Muscle of arm (tissue), 14 donors: ENCODE results near the gene HPGD. TPM values are rescaled to one million over a fixed set of nuclear protein-coding genes. Genes with fewer than 3 reads are reported as not detected.

Source experiments
- DNase-seq: peaks from one replicate; pipeline ENCODE4 v3.0.0-alpha.2; 2013
- long read RNA-seq, 11 donors: transcript quantifications; one replicate each; lab custom pipeline, GENCODE V29; 2026
- polyA plus RNA-seq, 12 donors: library from polyadenylated mRNA; unstranded; fragments of 120-200 nt; gene quantifications; one replicate each; pipeline ENCODE4 v1.2.1, GENCODE V29; 2013; ENCODE audit not compliant: insufficient read length in 12 of 12

Gene HPGD
- 10 to 100 TPM in 3 of 12 donors, 1 to 10 TPM in 8, not detected in 1; 5.1 to 23.0 (median 8.4) TPM for polyA plus RNA-seq
- long read RNA-seq, donor 1, transcript HPGD-202 (7 exons, 3,027 nt): major isoform, 19 of 36 reads
- long read RNA-seq, donor 1, partial matches to known transcripts: 12 of 36 reads
- long read RNA-seq, donor 1, other reads (novel, unspliced or antisense): 0 of 36 reads
- long read RNA-seq, donor 2, transcript HPGD-202 (7 exons, 3,027 nt): major isoform, 5 of 5 reads
- long read RNA-seq, donor 2, partial matches to known transcripts: 0 of 5 reads
- long read RNA-seq, donor 2, other reads (novel, unspliced or antisense): 0 of 5 reads
- long read RNA-seq, donor 3, partial matches to known transcripts: 0 of 1 reads
- long read RNA-seq, donor 3, other reads (novel, unspliced or antisense): 0 of 1 reads
- long read RNA-seq, donor 4, partial matches to known transcripts: 0 of 1 reads
- long read RNA-seq, donor 4, other reads (novel, unspliced or antisense): 0 of 1 reads
- long read RNA-seq, donor 5, transcript HPGD-202 (7 exons, 3,027 nt): major isoform, 7 of 8 reads
- long read RNA-seq, donor 5, partial matches to known transcripts: 0 of 8 reads
- long read RNA-seq, donor 5, other reads (novel, unspliced or antisense): 0 of 8 reads
- long read RNA-seq, donor 6, partial matches to known transcripts: 0 of 2 reads
- long read RNA-seq, donor 6, other reads (novel, unspliced or antisense): 0 of 2 reads
- long read RNA-seq, donor 7, partial matches to known transcripts: 0 of 2 reads
- long read RNA-seq, donor 7, other reads (novel, unspliced or antisense): 0 of 2 reads
- long read RNA-seq, donor 8, partial matches to known transcripts: 0 of 4 reads
- long read RNA-seq, donor 8, other reads (novel, unspliced or antisense): 0 of 4 reads
- long read RNA-seq, donor 9, partial matches to known transcripts: 0 of 3 reads
- long read RNA-seq, donor 9, other reads (novel, unspliced or antisense): 0 of 3 reads
- long read RNA-seq, donor 10, partial matches to known transcripts: 0 of 3 reads
- long read RNA-seq, donor 10, other reads (novel, unspliced or antisense): 0 of 3 reads
- long read RNA-seq, donor 11, partial matches to known transcripts: 0 of 2 reads
- long read RNA-seq, donor 11, other reads (novel, unspliced or antisense): 0 of 2 reads

DNA sequence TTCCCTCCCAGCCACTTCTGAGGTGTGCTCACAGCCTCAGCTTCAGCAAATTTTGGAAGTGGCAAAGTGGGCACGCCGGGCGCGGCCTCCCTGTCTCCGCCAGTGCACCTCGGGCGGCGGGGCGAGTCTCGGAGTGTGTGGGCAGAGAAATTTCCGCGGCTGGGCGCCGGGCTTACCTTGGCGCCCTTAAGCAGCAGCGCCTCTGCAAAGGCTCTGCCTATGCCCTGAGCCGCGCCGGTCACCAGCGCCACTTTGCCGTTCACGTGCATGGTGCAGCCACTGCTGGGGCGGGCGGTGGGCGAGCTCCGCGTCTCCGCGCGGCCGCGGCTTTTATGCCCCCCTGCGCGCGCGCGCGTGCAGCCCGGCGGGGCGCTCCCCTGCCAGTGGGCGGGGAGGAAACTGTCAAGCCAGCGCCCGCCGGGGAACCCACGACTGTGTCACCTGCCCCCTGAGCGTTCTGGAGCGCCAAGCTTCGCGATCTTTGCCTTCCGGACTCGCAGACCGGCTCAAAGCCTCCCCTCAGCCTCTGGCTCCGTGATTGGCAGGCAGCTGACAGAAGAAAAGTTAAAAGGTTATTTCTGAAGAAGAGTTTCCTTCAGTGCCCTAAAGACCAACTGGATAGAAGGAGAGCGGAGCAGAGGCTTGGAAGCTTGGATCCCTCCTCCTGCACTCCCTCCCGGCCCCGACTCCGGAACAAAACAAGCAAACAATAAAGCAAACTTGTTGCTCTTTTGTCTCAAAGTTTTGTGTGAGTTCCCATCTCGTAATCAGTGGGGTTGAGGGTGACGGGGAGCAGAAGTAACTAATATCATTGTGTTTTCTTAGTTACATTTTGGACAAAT lies at the start of gene HPGD:
HPGD (minus strand) TSS at position 306 of the 842 bp plus-strand sequence; CDS start at position 269, 37 bp downstream.
- peak; percentile 47 for DNase-seq

DNA sequence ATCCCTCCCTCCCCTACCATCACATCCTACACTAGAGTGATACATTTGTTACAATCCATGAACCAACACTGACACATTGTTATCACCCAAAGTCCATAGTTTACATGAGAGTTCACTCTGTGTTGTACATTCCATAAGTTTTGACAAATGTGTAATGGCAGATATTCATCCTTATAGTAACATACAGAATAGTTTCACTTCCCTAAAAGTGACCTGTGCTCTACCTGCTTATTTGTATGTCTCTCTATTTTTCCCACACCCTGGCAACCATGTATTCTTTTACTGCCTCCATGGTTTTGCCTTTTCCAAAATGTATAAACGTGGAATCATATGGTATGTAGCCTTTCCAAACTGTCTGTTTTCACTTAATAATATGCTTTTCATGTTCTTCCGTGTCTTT lies 42.2 kb upstream of the HPGD start:
- no peak for DNase-seq

DNA sequence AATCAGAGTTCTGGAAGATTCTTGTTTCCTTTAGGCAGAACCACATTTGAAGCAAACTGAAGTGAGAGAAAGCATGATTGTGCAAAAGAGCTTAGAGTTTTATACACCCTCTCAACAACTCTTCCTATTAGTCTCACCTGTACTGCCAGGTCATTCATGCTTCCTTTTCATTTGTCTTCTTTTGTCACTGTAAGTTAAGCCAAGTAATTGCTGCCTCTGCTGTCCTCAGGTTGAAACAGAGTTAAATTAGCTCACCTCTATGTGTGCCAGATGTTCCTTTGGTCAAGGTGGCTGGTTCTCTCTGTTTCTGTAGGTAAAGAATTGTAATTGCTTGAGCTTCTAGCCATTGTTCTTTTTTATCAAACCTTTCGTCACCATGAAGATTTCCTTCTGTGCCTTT lies 41.1 kb upstream of the HPGD start:
- DNase-seq: no peak

DNA sequence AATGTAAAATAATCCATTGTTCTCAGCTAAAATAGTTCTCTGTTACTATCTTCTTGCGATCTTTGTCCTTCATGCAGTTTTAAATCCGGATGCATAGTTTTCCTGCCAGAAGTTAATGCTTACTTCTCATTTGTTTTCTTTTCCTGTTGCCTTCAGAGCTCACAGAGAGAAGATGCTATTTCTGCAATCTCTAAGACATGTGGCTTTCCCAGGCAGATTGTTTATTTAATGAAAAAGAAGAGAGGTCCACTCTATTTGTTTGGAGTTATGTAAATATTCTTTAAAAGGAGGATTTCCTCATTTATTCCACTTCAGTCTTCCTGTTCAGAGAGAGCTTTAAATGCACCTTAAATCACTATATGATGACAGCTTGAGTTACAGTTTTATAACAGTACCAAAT lies 39.3 kb upstream of the HPGD start:
- no peak for DNase-seq

DNA sequence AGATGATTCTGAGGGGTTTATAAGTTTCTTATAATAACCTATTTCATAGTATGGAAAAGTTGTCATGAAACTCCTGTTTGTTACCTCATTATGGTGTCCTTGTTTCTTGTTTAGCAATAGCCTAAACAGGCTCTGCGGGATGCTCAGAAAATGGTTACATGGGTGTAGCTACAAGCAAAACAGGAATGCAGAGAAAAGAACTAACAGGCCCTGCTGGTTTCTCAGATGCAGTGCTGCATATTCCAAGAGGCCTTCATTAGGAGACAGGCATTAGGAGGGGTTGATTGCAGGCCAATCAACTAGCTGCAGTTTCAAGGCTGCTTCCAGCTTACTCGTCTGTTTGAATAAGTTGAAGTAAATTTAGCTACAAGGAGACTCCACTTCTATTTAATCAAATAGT lies 37.6 kb upstream of the HPGD start:
- DNase-seq: no peak

DNA sequence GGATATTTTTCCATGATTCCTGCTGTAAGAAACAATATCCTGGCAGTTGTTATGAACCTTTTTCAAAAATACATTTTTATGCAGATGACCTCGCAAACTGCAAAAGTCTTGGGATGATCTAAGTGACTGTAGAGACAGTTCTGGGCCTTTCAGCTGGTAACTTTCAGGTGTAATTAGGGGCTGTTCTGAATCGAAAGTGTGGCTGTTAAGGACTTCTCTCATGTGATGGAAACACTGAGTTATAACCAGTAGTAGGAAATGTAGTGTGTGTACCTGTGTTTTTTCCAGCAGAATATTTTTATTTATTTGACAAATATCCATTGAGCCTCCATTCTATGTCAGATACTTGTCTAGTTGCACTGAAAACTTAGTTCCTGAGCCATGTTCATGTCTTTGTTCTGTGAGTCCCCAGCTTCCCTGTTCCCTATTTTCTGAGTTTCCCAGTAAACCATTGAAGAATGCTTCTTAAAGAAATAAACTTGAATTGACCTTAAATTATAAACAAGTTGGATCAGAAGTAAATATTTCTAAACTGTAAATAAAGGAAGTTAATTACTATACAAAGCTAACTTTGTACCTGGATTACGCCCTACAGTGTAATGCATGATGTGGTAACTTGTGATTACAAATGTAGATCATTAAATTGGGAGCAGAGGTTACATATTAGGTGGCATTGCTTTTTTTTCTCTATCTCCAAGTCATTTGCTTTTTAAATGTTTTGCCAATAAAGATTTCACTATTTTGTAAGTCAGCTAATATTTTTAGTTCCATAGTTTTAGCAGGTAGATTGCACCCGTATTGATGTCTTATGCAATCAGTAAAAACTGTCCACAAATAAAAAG lies 33.7 kb upstream of the HPGD start:
- DNase-seq: no peak

DNA sequence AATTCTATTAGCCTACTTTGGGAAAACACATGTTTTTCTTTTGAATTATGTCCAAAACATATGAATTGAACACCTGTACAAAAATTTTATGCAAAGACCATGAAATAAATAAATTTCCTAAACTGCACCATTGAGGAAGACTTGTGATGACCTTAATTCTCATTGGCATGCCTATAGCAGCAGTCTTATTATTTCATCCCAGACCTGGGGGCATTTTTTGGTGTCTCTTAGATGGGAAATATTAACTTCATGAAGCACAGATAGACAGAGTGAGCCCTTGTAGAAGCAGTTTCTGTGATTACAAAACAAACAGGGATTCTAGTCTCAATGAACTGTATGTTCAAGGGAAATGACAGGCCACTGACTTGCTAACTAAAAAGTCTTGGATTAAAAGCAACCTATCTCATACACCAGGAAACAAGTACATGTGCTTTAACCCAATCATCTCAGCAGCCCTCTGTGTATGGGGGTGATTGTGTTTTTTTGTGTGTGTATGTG lies 32.0 kb upstream of the HPGD start:
- peak; percentile 21 for DNase-seq

DNA sequence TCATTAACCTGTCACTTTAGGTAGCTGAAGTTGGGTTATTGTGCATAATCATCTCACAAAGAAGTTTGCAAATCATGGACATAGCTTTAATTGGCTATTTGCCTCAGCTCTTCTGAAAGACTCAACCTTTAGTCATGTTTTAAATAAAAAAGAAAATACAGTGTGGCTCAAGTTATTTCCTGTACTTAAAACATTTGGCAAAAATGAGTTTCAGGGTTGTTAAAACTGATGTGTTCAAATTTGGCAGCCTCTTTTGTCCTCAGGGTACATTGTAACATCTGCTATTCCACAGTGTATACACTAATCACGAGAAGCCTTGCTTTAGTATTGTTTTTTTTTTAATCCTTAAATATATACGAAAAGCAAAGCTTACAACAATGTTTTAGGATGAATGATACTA lies 31.5 kb upstream of the HPGD start:
- peak; percentile 64 for DNase-seq

DNA sequence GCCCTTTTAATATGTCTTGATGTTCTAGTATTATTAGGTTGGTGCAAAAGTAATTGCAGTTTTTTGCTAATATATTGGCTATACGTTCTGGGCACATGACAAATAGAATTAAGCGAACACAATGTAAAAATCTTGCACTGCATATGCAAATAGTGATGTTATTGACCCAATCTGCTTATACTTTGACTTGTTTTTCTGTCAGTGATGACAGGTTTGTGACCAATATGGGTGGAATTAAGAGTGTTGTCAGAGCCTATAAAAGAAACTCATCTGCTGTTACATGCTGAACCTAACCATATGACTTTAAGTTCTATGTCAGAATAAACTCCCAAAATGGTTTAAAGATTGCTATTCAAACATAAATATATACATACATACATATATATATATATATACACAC lies 30.7 kb upstream of the HPGD start:
- DNase-seq: no peak

DNA sequence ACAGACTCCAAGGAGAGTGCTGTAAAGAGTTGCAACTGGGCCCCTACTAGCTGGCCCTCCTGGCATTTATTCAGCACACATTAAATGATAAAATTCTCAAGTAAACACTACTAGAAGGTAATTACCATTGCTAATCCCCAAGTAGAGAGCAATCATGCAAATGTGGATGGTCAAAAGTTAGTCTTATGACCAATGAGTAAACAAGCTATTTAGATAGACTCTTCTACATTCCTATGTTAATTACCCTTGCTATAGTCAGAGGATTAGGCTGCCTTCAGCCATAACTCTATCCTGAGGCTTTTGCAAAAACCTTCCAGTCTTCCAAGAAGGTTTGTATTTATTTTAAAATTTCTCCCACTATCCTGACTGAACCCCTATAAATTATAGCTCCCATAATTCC lies 28.3 kb upstream of the HPGD start:
- no peak for DNase-seq

DNA sequence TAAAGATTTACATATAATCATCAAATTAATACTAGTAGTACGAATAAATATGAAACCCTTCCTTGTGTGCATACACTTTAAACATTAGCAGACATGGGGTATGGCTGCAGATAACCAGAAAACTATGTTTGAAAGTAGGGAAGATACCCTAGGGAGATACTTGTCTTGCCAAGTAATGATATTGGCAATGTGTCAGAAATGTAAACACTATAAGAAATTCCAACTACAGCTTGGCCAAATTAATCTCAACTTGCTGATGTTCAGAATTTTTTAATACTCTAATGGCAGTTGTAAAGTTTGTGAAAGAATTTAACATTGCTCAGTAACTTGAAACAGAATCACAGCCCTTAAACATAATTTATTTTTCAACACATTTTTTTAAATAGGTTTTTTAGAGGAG lies 27.4 kb upstream of the HPGD start:
- peak; percentile 67 for DNase-seq

DNA sequence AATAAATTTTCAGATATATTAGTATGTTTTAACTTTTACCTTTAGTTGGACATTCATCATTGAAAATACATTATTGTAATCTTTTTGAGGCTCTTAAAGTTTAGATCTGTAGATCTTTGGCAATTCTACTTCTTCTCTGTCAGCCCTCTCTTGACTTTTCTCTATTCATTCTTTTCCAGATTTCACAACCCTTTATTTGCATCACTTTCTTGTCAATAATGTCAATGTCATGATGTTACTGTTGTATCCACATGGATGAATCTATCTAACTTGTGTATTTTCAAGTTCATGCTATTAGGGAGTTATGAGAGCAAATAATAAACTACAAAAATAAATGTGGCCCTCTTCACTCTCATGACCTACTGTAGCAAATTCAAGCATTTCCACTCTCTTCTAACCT lies 23.0 kb upstream of the HPGD start:
- no peak for DNase-seq

DNA sequence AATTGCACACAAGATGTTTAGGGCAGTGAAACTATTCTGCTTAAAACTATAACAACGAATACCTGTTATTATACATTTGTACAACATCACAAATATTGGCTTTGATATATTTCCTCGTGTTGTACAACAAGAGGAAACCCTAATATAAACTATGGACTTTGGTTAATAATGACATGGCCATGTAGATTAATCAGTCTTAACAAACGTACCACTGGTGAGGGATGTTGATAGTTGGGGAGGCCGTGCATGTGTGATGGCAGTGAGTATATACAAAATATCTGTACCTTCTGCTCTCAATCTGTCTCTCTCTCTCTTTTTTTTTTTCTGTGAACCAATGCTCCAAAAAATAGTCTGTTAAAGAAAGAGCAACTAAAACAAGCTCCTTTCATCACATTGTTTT lies 22.2 kb upstream of the HPGD start:
- DNase-seq: no peak

DNA sequence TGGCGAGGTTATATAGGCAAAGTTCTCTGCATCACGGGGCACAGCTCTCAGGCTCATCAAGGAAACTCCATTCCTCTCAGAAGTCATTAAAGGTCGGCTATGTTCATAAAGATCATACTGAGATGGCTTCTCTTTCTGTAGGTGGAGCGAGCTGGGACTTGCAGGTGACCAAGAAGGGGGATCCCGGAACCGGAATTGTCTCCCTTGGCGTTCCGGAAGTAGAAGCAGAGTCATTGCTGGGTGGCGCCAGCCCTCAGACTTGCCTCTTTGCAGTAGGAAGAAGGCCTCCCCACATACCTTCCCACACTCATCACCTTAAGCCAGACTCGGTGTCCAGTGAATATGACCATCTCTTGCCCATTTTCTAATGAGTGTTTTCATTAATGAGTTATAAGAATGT lies 17.9 kb upstream of the HPGD start:
- no peak for DNase-seq

DNA sequence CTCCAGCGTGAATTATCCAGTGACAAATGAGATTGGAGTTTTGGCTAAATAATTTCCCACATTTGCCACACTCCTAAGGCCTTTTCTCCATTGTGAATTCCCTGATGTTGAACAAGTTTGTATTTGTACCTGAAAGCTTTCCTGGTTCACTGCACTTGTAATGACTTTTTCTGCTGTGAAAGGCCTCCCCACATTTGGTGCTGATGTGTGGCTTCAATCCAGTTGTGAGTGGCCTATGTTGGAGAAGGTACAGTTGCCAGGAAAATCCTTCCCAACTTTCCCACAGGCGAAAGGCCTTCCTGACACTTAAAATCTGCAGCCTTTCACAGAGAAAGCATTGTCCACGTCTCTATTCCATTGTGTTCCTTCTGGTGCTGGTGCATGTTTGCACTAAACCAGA lies 17.3 kb upstream of the HPGD start:
- DNase-seq: no peak

DNA sequence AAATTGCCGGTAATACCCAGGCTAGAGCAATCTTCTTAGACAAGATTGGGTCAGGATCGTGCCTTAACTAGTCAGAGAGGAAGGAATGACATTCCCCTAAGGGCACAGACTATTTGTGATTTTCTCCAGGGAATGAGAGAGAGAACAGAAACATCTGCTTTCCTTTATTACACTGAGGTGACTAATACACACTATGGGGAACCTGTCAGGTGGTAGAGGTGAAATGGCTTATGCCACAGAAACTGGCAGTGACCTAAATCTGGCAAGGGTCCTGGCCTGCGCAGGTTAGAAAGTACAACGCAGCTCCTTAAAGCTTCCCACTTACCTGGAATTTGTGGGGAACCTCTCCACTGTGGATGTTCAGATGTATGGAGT lies 16.6 kb upstream of the HPGD start:
- no peak for DNase-seq

DNA sequence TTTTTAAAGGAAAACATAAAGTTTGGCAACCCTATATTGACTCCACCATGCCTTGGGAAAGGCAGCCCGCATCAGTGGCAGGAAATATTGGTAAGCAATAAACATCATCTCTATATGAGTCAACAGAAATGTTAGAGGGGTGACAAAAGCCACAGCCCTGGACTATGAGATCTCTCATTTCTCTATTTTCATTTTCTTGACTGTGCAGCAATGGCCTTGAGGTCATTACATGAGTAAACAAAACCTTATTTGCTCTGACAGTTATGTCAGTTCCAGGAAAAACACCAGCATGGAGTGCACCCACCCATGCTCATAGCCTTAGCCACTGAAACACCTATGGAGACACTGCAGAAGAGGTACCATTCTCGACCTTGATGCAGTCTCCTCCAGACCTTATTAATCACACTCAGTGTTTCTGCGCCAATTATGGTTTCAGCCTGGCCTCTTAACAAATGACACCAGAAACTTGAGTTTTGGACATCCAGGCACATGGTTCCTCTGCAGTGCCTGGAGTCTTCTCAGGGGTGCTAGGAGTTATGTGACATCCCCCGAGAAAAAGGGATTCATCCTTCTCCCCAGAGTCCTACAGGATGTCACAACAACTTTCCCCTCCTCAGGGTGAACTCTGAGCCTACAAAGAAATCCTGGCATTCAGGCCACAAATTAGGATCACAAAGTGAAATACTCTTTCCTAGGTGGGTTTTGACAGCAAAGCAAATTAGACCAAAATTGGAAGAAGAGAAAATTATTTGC lies 16.0 kb upstream of the HPGD start:
- no peak for DNase-seq

DNA sequence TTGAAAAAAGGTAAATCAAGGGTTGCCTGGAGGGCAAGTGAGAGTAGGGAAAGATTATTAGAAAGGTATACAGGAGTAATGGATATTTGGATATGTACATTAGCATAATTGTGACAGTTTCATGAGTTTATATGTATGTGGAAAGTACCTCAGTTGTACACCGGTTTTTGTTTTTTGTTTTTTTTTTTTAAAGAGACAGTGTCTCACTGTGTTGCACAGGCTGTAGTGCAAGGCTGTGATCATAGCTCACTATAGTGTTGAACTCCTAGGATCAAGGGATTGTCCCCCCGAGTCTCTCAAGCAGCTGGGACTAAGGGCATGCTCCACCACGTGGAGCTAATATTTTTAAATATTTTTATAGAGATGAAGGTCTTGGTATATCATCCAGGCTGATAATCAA lies 15.3 kb upstream of the HPGD start:
- DNase-seq: no peak

DNA sequence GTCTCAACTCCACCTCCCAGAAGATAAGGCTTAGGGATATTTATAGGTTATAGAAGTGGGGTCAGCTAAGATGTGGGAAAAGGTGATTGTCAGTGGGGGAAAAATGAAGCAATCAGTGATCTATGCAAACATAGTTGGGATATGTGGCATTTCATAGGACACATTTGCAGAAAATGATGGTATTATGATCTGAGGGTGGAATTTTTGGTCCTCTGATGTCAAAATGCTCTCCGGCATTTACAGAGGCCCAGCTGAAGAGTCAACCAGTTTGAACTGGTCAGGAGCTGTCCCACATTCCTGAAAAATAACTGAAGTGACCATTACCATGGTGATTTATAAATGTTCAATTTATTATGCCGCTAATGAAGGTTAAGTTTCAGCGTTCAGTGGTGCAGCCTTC lies 12.2 kb upstream of the HPGD start:
- no peak for DNase-seq

DNA sequence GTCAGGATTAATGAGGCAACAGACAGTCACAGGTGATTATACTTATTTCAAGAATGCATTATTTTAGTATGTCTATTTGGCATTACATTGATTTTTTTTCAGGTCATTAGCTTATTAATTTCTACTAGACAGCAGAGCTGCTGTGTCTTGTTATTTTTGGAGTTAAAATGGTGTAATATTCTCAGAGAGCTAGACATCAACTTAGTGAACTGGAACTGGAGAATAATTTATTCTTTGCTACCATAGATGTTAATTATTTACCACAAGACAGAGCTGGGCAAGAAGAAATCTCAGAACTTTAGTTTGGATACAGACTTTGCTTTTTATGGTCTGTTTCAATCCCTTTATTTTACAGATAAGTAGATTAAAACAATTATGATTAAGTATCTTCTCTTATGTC lies 10.2 kb upstream of the HPGD start:
- DNase-seq: no peak
